Measurements from ENCODE around the gene SNX10.
A peak's percentile ranks its signal among the peaks of the same experiment; 100 is the strongest.

SNX10 gene

GRCh38 chr7:26372704-26373103 lies 81.0 kb downstream of the SNX10 start:
- DNase-seq, result no peak

GRCh38 chr7:26374647-26375373 lies 83.1 kb downstream of the SNX10 start:
- no peak for DNase-seq

- DNase-seq, result peak; percentile 82
These were observed 84.1 kb downstream of the SNX10 start for GRCh38 chr7:26375726-26376174.

- peak; percentile 82 for DNase-seq
These were observed 84.7 kb downstream of the SNX10 start for GRCh38 chr7:26376175-26376917.

- no peak for DNase-seq
These were observed 86.4 kb downstream of the SNX10 start for GRCh38 chr7:26378016-26378415.

- no peak for DNase-seq
These were observed 88.0 kb downstream of the SNX10 start for GRCh38 chr7:26379711-26380110.

- no peak for DNase-seq
These were observed 90.1 kb downstream of the SNX10 start for GRCh38 chr7:26381476-26382353.

GRCh38 chr7:26385240-26385639 lies 93.6 kb downstream of the SNX10 start:
- no peak for DNase-seq

GRCh38 chr7:26387731-26388130 lies 96.1 kb downstream of the SNX10 start:
- DNase-seq, result no peak

- no peak for DNase-seq
These were observed 96.6 kb downstream of the SNX10 start for GRCh38 chr7:26388256-26388655.

GRCh38 chr7:26390016-26390415 lies 98.4 kb downstream of the SNX10 start:
- no peak for DNase-seq

- DNase-seq, result no peak
These were observed 102.2 kb downstream of the SNX10 start for GRCh38 chr7:26393818-26394217.

GRCh38 chr7:26397332-26397731 lies 105.7 kb downstream of the SNX10 start:
- no peak for DNase-seq

GRCh38 chr7:26397796-26398426 lies 106.2 kb downstream of the SNX10 start:
- no peak for DNase-seq

- DNase-seq, result peak; percentile 78
These were observed 106.7 kb downstream of the SNX10 start for GRCh38 chr7:26398427-26398755.

GRCh38 chr7:26398756-26399509 lies 107.3 kb downstream of the SNX10 start:
- peak; percentile 81 for DNase-seq

- DNase-seq, result no peak
These were observed 108.1 kb downstream of the SNX10 start for GRCh38 chr7:26399736-26400135.

- DNase-seq, result no peak
These were observed 112.0 kb downstream of the SNX10 start for GRCh38 chr7:26403640-26404039.

- no peak for DNase-seq
These were observed 112.7 kb downstream of the SNX10 start for GRCh38 chr7:26404189-26404996.

- DNase-seq, result no peak
These were observed 114.8 kb downstream of the SNX10 start for GRCh38 chr7:26406433-26406832.
